Measurements from ENCODE around the gene S100A8.
"Not testable (repeated sequence)": the region's sequence is repeated elsewhere in the genome, so short reads cannot be mapped to it uniquely, and the experiment has no call there.

Gene S100A8

GRCh38 chr1:153407274-153407673 is 16.4 kb upstream of the S100A8 start:
- H3K36me3 ChIP-seq (ENCODE audit: control insufficient read depth, insufficient read depth, low read length); H3K4me3 ChIP-seq (ENCODE audit: low read length); H3K27me3 ChIP-seq (ENCODE audit: control insufficient read depth, insufficient read depth, low read length); H3K9me3 ChIP-seq (ENCODE audit: control insufficient read depth, low read length); H3K9ac ChIP-seq (ENCODE audit: low read length); H3K4me1 ChIP-seq (ENCODE audit: control insufficient read depth, insufficient read depth, low read length): not testable (repeated sequence)

GRCh38 chr1:153405825-153406599 is 15.1 kb upstream of the S100A8 start:
- not testable (repeated sequence) for H3K4me3 ChIP-seq (ENCODE audit: low read length); H3K9ac ChIP-seq (ENCODE audit: low read length); H3K36me3 ChIP-seq (ENCODE audit: control insufficient read depth, insufficient read depth, low read length); H3K27me3 ChIP-seq (ENCODE audit: control insufficient read depth, insufficient read depth, low read length); H3K9me3 ChIP-seq (ENCODE audit: control insufficient read depth, low read length); H3K4me1 ChIP-seq (ENCODE audit: control insufficient read depth, insufficient read depth, low read length)

GRCh38 chr1:153404768-153405167 is 13.9 kb upstream of the S100A8 start:
- no peaks in the 10 kb centered on the region for H3K4me1 ChIP-seq (ENCODE audit: control insufficient read depth, insufficient read depth, low read length)
- H3K27me3 ChIP-seq (ENCODE audit: control insufficient read depth, insufficient read depth, low read length): no peaks in the 10 kb centered on the region
- H3K9ac ChIP-seq (ENCODE audit: low read length): no peak overlapping the region
- no peaks in the 10 kb centered on the region for H3K9me3 ChIP-seq (ENCODE audit: control insufficient read depth, low read length)
- no peak overlapping the region for H3K4me3 ChIP-seq (ENCODE audit: low read length)
- no peaks in the 10 kb centered on the region for H3K36me3 ChIP-seq (ENCODE audit: control insufficient read depth, insufficient read depth, low read length)

- no peaks in the 10 kb centered on the region for H3K9me3 ChIP-seq (ENCODE audit: control insufficient read depth, low read length)
- H3K36me3 ChIP-seq (ENCODE audit: control insufficient read depth, insufficient read depth, low read length): no peaks in the 10 kb centered on the region
- no peak overlapping the region for H3K9ac ChIP-seq (ENCODE audit: low read length)
- no peak overlapping the region for H3K4me3 ChIP-seq (ENCODE audit: low read length)
- no peaks in the 10 kb centered on the region for H3K27me3 ChIP-seq (ENCODE audit: control insufficient read depth, insufficient read depth, low read length)
- H3K4me1 ChIP-seq (ENCODE audit: control insufficient read depth, insufficient read depth, low read length): no peaks in the 10 kb centered on the region
Observed at GRCh38 chr1:153404086-153404635, 13.3 kb upstream of the S100A8 start.

GRCh38 chr1:153403421-153404085 is 12.7 kb upstream of the S100A8 start:
- Histone ChIP-seq H3K9ac (ENCODE audit: low read length) (no peak overlapping the region), H3K9me3 (ENCODE audit: control insufficient read depth, low read length) (no peaks in the 10 kb centered on the region), H3K4me1 (ENCODE audit: control insufficient read depth, insufficient read depth, low read length) (no peaks in the 10 kb centered on the region), H3K36me3 (ENCODE audit: control insufficient read depth, insufficient read depth, low read length) (no peaks in the 10 kb centered on the region), H3K27me3 (ENCODE audit: control insufficient read depth, insufficient read depth, low read length) (no peaks in the 10 kb centered on the region), H3K4me3 (ENCODE audit: low read length) (no peak overlapping the region)

- Histone ChIP-seq H3K27me3 (ENCODE audit: control insufficient read depth, insufficient read depth, low read length) (no peaks in the 10 kb centered on the region), H3K36me3 (ENCODE audit: control insufficient read depth, insufficient read depth, low read length) (no peaks in the 10 kb centered on the region), H3K4me3 (ENCODE audit: low read length) (no peak overlapping the region), H3K9me3 (ENCODE audit: control insufficient read depth, low read length) (no peaks in the 10 kb centered on the region), H3K9ac (ENCODE audit: low read length) (no peak overlapping the region), H3K4me1 (ENCODE audit: control insufficient read depth, insufficient read depth, low read length) (no peaks in the 10 kb centered on the region)
Observed at GRCh38 chr1:153402226-153402625, 11.4 kb upstream of the S100A8 start.

- no peaks in the 10 kb centered on the region for H3K36me3 ChIP-seq (ENCODE audit: control insufficient read depth, insufficient read depth, low read length)
- no peak overlapping the region for H3K4me3 ChIP-seq (ENCODE audit: low read length)
- no peaks in the 10 kb centered on the region for H3K9me3 ChIP-seq (ENCODE audit: control insufficient read depth, low read length)
- no peaks in the 10 kb centered on the region for H3K27me3 ChIP-seq (ENCODE audit: control insufficient read depth, insufficient read depth, low read length)
- no peak overlapping the region for H3K9ac ChIP-seq (ENCODE audit: low read length)
- no peaks in the 10 kb centered on the region for H3K4me1 ChIP-seq (ENCODE audit: control insufficient read depth, insufficient read depth, low read length)
Observed at GRCh38 chr1:153401461-153401860, 10.6 kb upstream of the S100A8 start.

GRCh38 chr1:153400244-153400643 is 9.4 kb upstream of the S100A8 start:
- Histone ChIP-seq H3K4me3 (ENCODE audit: low read length) (no peak overlapping the region), H3K36me3 (ENCODE audit: control insufficient read depth, insufficient read depth, low read length) (no peaks in the 10 kb centered on the region), H3K27me3 (ENCODE audit: control insufficient read depth, insufficient read depth, low read length) (no peaks in the 10 kb centered on the region)

GRCh38 chr1:153399401-153400055 is 8.7 kb upstream of the S100A8 start:
- Histone ChIP-seq H3K27me3 (ENCODE audit: control insufficient read depth, insufficient read depth, low read length) (no peaks in the 10 kb centered on the region), H3K9ac (ENCODE audit: low read length) (no peak overlapping the region), H3K4me3 (ENCODE audit: low read length) (no peak overlapping the region), H3K36me3 (ENCODE audit: control insufficient read depth, insufficient read depth, low read length) (no peaks in the 10 kb centered on the region), H3K4me1 (ENCODE audit: control insufficient read depth, insufficient read depth, low read length) (no peaks in the 10 kb centered on the region), H3K9me3 (ENCODE audit: control insufficient read depth, low read length) (no peaks in the 10 kb centered on the region)

More at GRCh38 chr1:153400244-153400643, 9.4 kb upstream of the S100A8 start:
- Histone ChIP-seq H3K9me3 (ENCODE audit: control insufficient read depth, low read length) (no peaks in the 10 kb centered on the region), H3K9ac (ENCODE audit: low read length) (no peak overlapping the region), H3K4me1 (ENCODE audit: control insufficient read depth, insufficient read depth, low read length) (no peaks in the 10 kb centered on the region)

GRCh38 chr1:153397924-153398651 is 7.2 kb upstream of the S100A8 start:
- H3K9me3 ChIP-seq (ENCODE audit: control insufficient read depth, low read length): no peaks in the 10 kb centered on the region
- no peaks in the 10 kb centered on the region for H3K4me1 ChIP-seq (ENCODE audit: control insufficient read depth, insufficient read depth, low read length)

GRCh38 chr1:153397051-153397923 is 6.4 kb upstream of the S100A8 start:
- H3K36me3 ChIP-seq (ENCODE audit: control insufficient read depth, insufficient read depth, low read length): no peaks in the 10 kb centered on the region
- no peaks in the 10 kb centered on the region for H3K9me3 ChIP-seq (ENCODE audit: control insufficient read depth, low read length)
- H3K9ac ChIP-seq (ENCODE audit: low read length): no peak overlapping the region
- no peaks in the 10 kb centered on the region for H3K27me3 ChIP-seq (ENCODE audit: control insufficient read depth, insufficient read depth, low read length)
- H3K4me1 ChIP-seq (ENCODE audit: control insufficient read depth, insufficient read depth, low read length): no peaks in the 10 kb centered on the region
- H3K4me3 ChIP-seq (ENCODE audit: low read length): no peak overlapping the region

More at GRCh38 chr1:153397924-153398651, 7.2 kb upstream of the S100A8 start:
- no peaks in the 10 kb centered on the region for H3K36me3 ChIP-seq (ENCODE audit: control insufficient read depth, insufficient read depth, low read length)
- no peak overlapping the region for H3K4me3 ChIP-seq (ENCODE audit: low read length)
- no peaks in the 10 kb centered on the region for H3K27me3 ChIP-seq (ENCODE audit: control insufficient read depth, insufficient read depth, low read length)
- H3K9ac ChIP-seq (ENCODE audit: low read length): no peak overlapping the region
